HepG2 (cell line): ENCODE results near the gene MIEF1. TPM values are rescaled to one million over a fixed set of nuclear protein-coding genes. Genes with fewer than 3 reads are reported as not detected.
"Not testable (repeated sequence)": the region's sequence is repeated elsewhere in the genome, so short reads cannot be mapped to it uniquely, and the experiment has no call there.

ENCODE experiments used
- ATAC-seq: fragments of 200-7000 bp; cut with Tn5 transposase; 3 replicates; pipeline ENCODE4 v1.9.1; 2020; ENCODE audit warnings: mild to moderate bottlenecking, moderate library complexity
- BruUV-seq: library from RNA; stranded (reverse); fragments of 400-500 nt; replicated peaks from 2 replicates; lab custom pipeline; 2021; lab: Mats Ljungman, UMichigan
- CTCF ChIA-PET: fragments of 300-600 bp; formaldehyde crosslinking; extraction: SDS; loops from one replicate; lab custom pipeline; 2021; ENCODE audit warnings: low total read pairs, inconsistent platforms, low intra/inter-chr PET ratio; lab: Yijun Ruan, JAX
- POLR2A ChIA-PET: fragments of 350-600 bp; sonication (Branson Sonifier 250); formaldehyde crosslinking; loops from one replicate; lab custom pipeline; 2020; ENCODE audit warnings: antibody characterized with exemption, inconsistent platforms; lab: Yijun Ruan, JAX
- DNase-seq: peaks from one replicate; pipeline ENCODE4 v3.0.0-alpha.2; 2015; ENCODE audit warnings: low spot score
- FAIRE-seq: peaks from 3 replicates; lab custom pipeline; 2011; peaks lifted over from hg19 to GRCh38; lab: Jason Lieb, UNC
- H2AFZ ChIP-seq: one replicate; pipeline ENCODE4 v1.6.1; 2011; ENCODE audit warnings: low read length, inconsistent platforms
- H3K27ac ChIP-seq: fragments of 300-600 bp; 3 replicates; pipeline ENCODE4 v1.8.0; 2011; ENCODE audit warnings: mixed run types, mild to moderate bottlenecking, mixed read lengths, low read length, inconsistent platforms; ENCODE audit not compliant: insufficient read depth; ENCODE audit errors: extremely low read length
- H3K27me3 ChIP-seq, 2 experiments: fragments of 200-600 bp in 1 of 2; 2 replicates in 1 of 2; 3 replicates in 1 of 2; pipeline versions ENCODE4 v1.6.0 to v1.8.0; 2011; ENCODE audit warnings: low read length in 2 of 2, mild to moderate bottlenecking in 2 of 2, moderate library complexity in 2 of 2, inconsistent platforms in 1 of 2; ENCODE audit not compliant: insufficient read depth in 2 of 2, control insufficient read depth in 1 of 2
- H3K36me3 ChIP-seq, 2 experiments: fragments of 200-600 bp in 1 of 2; replicated peaks in 1 of 2; 2 replicates in 1 of 2; 3 replicates in 1 of 2; pipeline versions ENCODE4 v1.5.1 to v1.8.0; 2011; ENCODE audit warnings: low read length in 2 of 2, inconsistent platforms in 1 of 2; ENCODE audit not compliant: insufficient read depth in 2 of 2, control insufficient read depth in 1 of 2
- H3K4me1 ChIP-seq: 2 replicates; pipeline ENCODE4 v1.5.1; 2012; ENCODE audit warnings: low read length, inconsistent platforms; ENCODE audit not compliant: insufficient read depth
- H3K4me2 ChIP-seq: 2 replicates; pipeline ENCODE4 v1.6.0; 2011; ENCODE audit warnings: low read depth, low read length, inconsistent platforms
- H3K4me3 ChIP-seq, 3 experiments: fragments of 200-600 bp in 1 of 3; sonication (generic), shearing (Covaris generic) in 1 of 3; replicated peaks in 1 of 3; 2 replicates each; pipeline ENCODE4 v1.5.1; 2011 to 2016; ENCODE audit warnings: low read length in 3 of 3, inconsistent platforms in 2 of 3, low read depth in 2 of 3, mild to moderate bottlenecking in 2 of 3, control low read depth in 1 of 3, mixed read lengths in 1 of 3; ENCODE audit not compliant: insufficient read depth in 1 of 3
- H3K79me2 ChIP-seq: one replicate; pipeline ENCODE4 v1.6.1; 2011; ENCODE audit warnings: low read length, inconsistent platforms; ENCODE audit not compliant: insufficient read depth
- H3K9ac ChIP-seq: 2 replicates; pipeline ENCODE4 v1.6.0; 2011; ENCODE audit warnings: mild to moderate bottlenecking, low read depth, low read length, inconsistent platforms; ENCODE audit not compliant: insufficient read depth
- H3K9me3 ChIP-seq: 2 replicates; pipeline ENCODE4 v1.5.1; 2012; ENCODE audit warnings: mild to moderate bottlenecking, low read length
- H4K20me1 ChIP-seq: 2 replicates; pipeline ENCODE4 v1.6.0; 2011; ENCODE audit warnings: inconsistent platforms, mild to moderate bottlenecking, low read length, moderate library complexity; ENCODE audit not compliant: insufficient read depth
- CBX1 ChIP-seq: IDR thresholded peaks from one replicate; pipeline ENCODE4 v1.6.1; 2016; ENCODE audit warnings: antibody characterized with exemption, low read depth
- KLF15 ChIP-seq: sonication (generic); formaldehyde crosslinking; IDR thresholded peaks from 2 replicates; pipeline ENCODE4 v1.8.1; 2023; ENCODE audit warnings: borderline replicate concordance, mild to moderate bottlenecking, inconsistent platforms, missing genetic modification reagents, mixed read lengths
- KMT2B ChIP-seq: IDR thresholded peaks from 2 replicates; pipeline ENCODE4 v1.6.1; 2016; ENCODE audit warnings: missing genetic modification reagents, missing compliant biosample characterization
- SIN3A ChIP-seq: IDR thresholded peaks from 2 replicates; pipeline ENCODE4 v1.6.1; 2011; ENCODE audit warnings: low read depth, mild to moderate bottlenecking, control low read depth, low read length, borderline replicate concordance
- TBP ChIP-seq: sonication (generic); formaldehyde crosslinking; IDR thresholded peaks from 2 replicates; pipeline ENCODE4 v1.5.0; 2020; ENCODE audit warnings: missing genetic modification reagents
- ZNF383 ChIP-seq: sonication (generic); formaldehyde crosslinking; IDR thresholded peaks from 2 replicates; pipeline ENCODE4 v1.4.0; 2020; ENCODE audit warnings: missing genetic modification reagents, mild to moderate bottlenecking, borderline replicate concordance
- ZNF451 ChIP-seq: sonication (generic); formaldehyde crosslinking; IDR thresholded peaks from 2 replicates; pipeline ENCODE4 v1.5.0; 2020; ENCODE audit warnings: mild to moderate bottlenecking, missing genetic modification reagents
- ZNF713 ChIP-seq: sonication (generic); formaldehyde crosslinking; IDR thresholded peaks from 2 replicates; pipeline ENCODE4 v1.4.0; 2020; ENCODE audit warnings: mild to moderate bottlenecking, missing genetic modification reagents
- ZNF781 ChIP-seq: sonication (generic); formaldehyde crosslinking; IDR thresholded peaks from 2 replicates; pipeline ENCODE4 v1.5.1; 2020; ENCODE audit warnings: borderline replicate concordance, mild to moderate bottlenecking, missing genetic modification reagents; ENCODE audit errors: not compliant biosample characterization
- ZNF792 ChIP-seq: IDR thresholded peaks from 2 replicates; pipeline ENCODE4 v1.6.1; 2016
- WGBS: methylation state at CpG from one replicate; pipeline ENCODE4 v1.1.6; 2017; ENCODE audit warnings: low lambda C conversion rate; 5-methylcytosine and 5-hydroxymethylcytosine counted together
- in situ Hi-C: cut with HindIII; loops from 2 replicates; pipeline ENCODE4 v1.10.0; 2017; ENCODE audit warnings: low pct_unique_long_range_greater_than_20kb; ENCODE audit not compliant: extremely low pct_ligation_motif_present
- intact Hi-C: fragments of 100-400 bp; cut with micrococcal nuclease; formaldehyde crosslinking; loops from one replicate; pipeline ENCODE4 v1.10.0; 2022; ENCODE audit not compliant: unreplicated experiment
- polyA plus RNA-seq, 8 experiments: library from polyadenylated mRNA; depleted of rRNA in 3 of 8; stranded (reverse) in 7 of 8; unstranded in 1 of 8; fragments of >200 nt; fragmentation: Illumina TruSeq in 4 of 8; extraction: Trizol in 4 of 8; gene quantifications; 2 replicates each; pipeline versions ENCODE4 v1.2.1 to v1.2.3, GENCODE V29; 2011 to 2016; ENCODE audit warnings: low read depth in 4 of 8, missing spikeins in 1 of 8, mixed read lengths in 1 of 8; ENCODE audit not compliant: insufficient read depth in 1 of 8
- total RNA-seq, 5 experiments: library from RNA; depleted of rRNA; stranded (reverse); fragments of >200 nt; fragmentation: Illumina TruSeq; extraction: Trizol; gene quantifications; 2 replicates each; pipeline ENCODE4 v1.2.3, GENCODE V29; 2016; ENCODE audit warnings: low read depth in 1 of 5
- TF ChIP-seq, protein P1 (sequence below): IDR thresholded peaks from 2 replicates; pipeline ENCODE4 v1.6.1; 2016
- TF ChIP-seq, protein P2 (sequence below): sonication (generic); formaldehyde crosslinking; IDR thresholded peaks from 2 replicates; pipeline ENCODE4 v1.9.0; 2022; ENCODE audit warnings: low read depth, missing genetic modification reagents
- TF ChIP-seq, protein P3 (sequence below): sonication (generic); formaldehyde crosslinking; IDR thresholded peaks from 2 replicates; pipeline ENCODE4 v1.5.1; 2020; ENCODE audit warnings: missing genetic modification reagents, mild to moderate bottlenecking, borderline replicate concordance

MIEF1 gene
- total and polyA plus RNA-seq, 2 of the 13 experiments (the other 11 are each of a cell fraction or from before 2014, with no cell fraction given), result 21.7 to 34.8 TPM

DNA sequence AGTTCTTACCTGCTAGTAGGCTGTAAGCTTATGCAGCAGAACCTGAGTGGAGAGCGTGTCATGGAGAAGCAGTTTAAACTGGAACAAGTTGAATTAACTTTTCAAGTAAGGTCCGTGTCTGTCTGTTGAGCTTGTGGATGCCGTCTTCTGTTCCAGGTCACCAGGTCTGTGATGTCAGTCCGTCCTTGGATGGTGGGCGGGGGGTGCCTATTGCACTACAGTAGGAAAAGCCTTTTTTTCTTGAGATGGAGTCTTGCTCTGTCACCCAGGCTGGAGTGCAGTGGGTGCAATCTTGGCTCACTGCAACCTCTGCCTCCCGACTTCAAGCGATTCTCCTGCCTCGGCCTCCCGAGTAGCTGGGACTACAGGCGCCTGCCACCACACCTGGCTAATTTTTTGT, 4.9 kb downstream of the MIEF1 start:
- Histone ChIP-seq H4K20me1 (peaks cover 23% of the 10 kb centered on the region), H3K36me3 (peaks cover 26 to 76% of the 10 kb centered on the region in 2 experiments), H3K79me2 (peaks cover 69% of the 10 kb centered on the region), H3K4me1 (peaks cover 38% of the 10 kb centered on the region)
- H2AFZ ChIP-seq, H3K4me3 ChIP-seq, FAIRE-seq, DNase-seq, H3K27ac ChIP-seq, BruUV-seq, H3K27me3 ChIP-seq, CTCF ChIA-PET, H3K9ac ChIP-seq, ATAC-seq, H3K4me2 ChIP-seq, in situ Hi-C loops, H3K9me3 ChIP-seq, intact Hi-C loops: not testable (repeated sequence)
- 93% methylated on average over 8 of the region's 10 CpGs for WGBS
- POLR2A ChIA-PET, result interaction anchor here (1.2 to 1.8 kb wide), 3 partner anchors 9 to 13 kb away, joined by 3 to 9 read pairs (median 5); partner anchors contain the start of gene ATF4

DNA sequence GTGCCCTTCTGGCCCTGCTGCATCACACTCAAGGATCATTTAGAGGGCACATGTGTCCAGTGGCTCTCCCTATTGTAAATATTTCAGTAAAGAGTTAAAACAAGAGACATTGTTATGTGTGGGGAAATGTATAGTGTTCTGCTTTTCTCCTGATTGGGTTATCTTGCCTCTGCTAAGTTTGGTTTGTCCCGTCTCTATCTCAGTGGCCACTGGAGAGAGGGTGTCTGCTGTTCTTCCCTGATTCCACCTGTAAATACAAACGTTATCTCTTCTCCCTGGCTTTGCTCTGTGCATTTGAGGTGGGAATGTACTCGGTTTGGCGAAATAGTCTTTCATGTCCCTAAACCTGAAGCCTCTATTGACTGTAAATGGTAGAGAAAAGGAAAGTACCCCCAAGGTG, 6.3 kb downstream of the MIEF1 start:
- ChIA-PET POLR2A (interaction anchor here (1.8 kb wide), 1 partner anchor 12 kb away, joined by 9 read pairs; the partner anchor contains the start of gene ATF4), CTCF (no interaction called here)
- H4K20me1 ChIP-seq, result peaks cover 20% of the 10 kb centered on the region
- H3K4me1 ChIP-seq, result peaks cover 35% of the 10 kb centered on the region
- no peak overlapping the region for H2AFZ ChIP-seq
- no peak for DNase-seq
- H3K4me3 ChIP-seq, result no peak overlapping the region
- 95% methylated on average over 4 of the region's 4 CpGs for WGBS
- no peaks in the 10 kb centered on the region for H3K9me3 ChIP-seq
- no peaks in the 10 kb centered on the region for H3K27me3 ChIP-seq
- TF ChIP-seq, protein P1, sequence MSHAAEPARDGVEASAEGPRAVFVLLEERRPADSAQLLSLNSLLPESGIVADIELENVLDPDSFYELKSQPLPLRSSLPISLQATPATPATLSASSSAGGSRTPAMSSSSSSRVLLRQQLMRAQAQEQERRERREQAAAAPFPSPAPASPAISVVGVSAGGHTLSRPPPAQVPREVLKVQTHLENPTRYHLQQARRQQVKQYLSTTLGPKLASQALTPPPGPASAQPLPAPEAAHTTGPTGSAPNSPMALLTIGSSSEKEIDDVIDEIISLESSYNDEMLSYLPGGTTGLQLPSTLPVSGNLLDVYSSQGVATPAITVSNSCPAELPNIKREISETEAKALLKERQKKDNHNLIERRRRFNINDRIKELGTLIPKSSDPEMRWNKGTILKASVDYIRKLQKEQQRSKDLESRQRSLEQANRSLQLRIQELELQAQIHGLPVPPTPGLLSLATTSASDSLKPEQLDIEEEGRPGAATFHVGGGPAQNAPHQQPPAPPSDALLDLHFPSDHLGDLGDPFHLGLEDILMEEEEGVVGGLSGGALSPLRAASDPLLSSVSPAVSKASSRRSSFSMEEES (CRISPR knock-in tag), result no peak
- no peak for TF ChIP-seq SIN3A
- no peak for TF ChIP-seq KMT2B (CRISPR knock-in tag)
- TF ChIP-seq, protein P2, sequence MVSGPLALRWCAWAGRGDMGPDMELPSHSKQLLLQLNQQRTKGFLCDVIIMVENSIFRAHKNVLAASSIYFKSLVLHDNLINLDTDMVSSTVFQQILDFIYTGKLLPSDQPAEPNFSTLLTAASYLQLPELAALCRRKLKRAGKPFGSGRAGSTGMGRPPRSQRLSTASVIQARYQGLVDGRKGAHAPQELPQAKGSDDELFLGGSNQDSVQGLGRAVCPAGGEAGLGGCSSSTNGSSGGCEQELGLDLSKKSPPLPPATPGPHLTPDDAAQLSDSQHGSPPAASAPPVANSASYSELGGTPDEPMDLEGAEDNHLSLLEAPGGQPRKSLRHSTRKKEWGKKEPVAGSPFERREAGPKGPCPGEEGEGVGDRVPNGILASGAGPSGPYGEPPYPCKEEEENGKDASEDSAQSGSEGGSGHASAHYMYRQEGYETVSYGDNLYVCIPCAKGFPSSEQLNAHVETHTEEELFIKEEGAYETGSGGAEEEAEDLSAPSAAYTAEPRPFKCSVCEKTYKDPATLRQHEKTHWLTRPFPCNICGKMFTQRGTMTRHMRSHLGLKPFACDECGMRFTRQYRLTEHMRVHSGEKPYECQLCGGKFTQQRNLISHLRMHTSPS (CRISPR knock-in tag), result no peak
- no peak for TF ChIP-seq KLF15 (CRISPR knock-in tag)
- no peak for TF ChIP-seq ZNF792 (CRISPR knock-in tag)
- TF ChIP-seq TBP (CRISPR knock-in tag), result no peak
- no peak for TF ChIP-seq ZNF451
- TF ChIP-seq ZNF713 (CRISPR knock-in tag), result no peak
- TF ChIP-seq, protein P3, sequence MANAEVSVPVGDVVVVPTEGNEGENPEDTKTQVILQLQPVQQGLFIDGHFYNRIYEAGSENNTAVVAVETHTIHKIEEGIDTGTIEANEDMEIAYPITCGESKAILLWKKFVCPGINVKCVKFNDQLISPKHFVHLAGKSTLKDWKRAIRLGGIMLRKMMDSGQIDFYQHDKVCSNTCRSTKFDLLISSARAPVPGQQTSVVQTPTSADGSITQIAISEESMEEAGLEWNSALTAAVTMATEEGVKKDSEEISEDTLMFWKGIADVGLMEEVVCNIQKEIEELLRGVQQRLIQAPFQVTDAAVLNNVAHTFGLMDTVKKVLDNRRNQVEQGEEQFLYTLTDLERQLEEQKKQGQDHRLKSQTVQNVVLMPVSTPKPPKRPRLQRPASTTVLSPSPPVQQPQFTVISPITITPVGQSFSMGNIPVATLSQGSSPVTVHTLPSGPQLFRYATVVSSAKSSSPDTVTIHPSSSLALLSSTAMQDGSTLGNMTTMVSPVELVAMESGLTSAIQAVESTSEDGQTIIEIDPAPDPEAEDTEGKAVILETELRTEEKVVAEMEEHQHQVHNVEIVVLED (CRISPR knock-in tag), result no peak
- TF ChIP-seq CBX1, result no peak
- no peak for TF ChIP-seq ZNF383 (CRISPR knock-in tag)
- TF ChIP-seq ZNF781, result no peak
- TF ChIP-seq, all 625 proteins: peak for 0
- no peak overlapping the region for H3K27ac ChIP-seq
- no peak overlapping the region for H3K9ac ChIP-seq
- FAIRE-seq (no peak), ATAC-seq (no peak)
- peaks cover 33 to 84% of the 10 kb centered on the region in 2 experiments for H3K36me3 ChIP-seq
- no peak overlapping the region for H3K4me2 ChIP-seq
- intact Hi-C loops, result no loop called here
- peaks cover 60% of the 10 kb centered on the region for H3K79me2 ChIP-seq
- BruUV-seq, result no TSS peak
- in situ Hi-C loops, result no loop called here
